IPS-11a (cell line): ENCODE data around the gene SPPL2A.
"Not testable (repeated sequence)": the region's sequence is repeated elsewhere in the genome, so short reads cannot be mapped to it uniquely, and the experiment has no call there.

Source experiments
- H3K4me3 ChIP-seq: one replicate; pipeline ENCODE4 v1.5.1; 2013; ENCODE audit warnings: low read depth, low read length, control low read depth

The SPPL2A gene

GRCh38 chr15:50773389-50773788 lies 7.9 kb upstream of the SPPL2A start:
- H3K4me3 ChIP-seq: no peak overlapping the region

GRCh38 chr15:50767332-50767861 lies 1.9 kb upstream of the SPPL2A start:
- H3K4me3 ChIP-seq: no peak overlapping the region

GRCh38 chr15:50764461-50765194 lies 878 bp downstream of the SPPL2A start:
- peak overlapping the region; percentile 76 for H3K4me3 ChIP-seq

- no peak overlapping the region for H3K4me3 ChIP-seq
Observed at GRCh38 chr15:50758712-50759205, 6.7 kb downstream of the SPPL2A start.

- no peak overlapping the region for H3K4me3 ChIP-seq
Observed at GRCh38 chr15:50753463-50753862, 12.0 kb downstream of the SPPL2A start.

GRCh38 chr15:50751394-50751793 lies 14.1 kb downstream of the SPPL2A start:
- no peak overlapping the region for H3K4me3 ChIP-seq

- H3K4me3 ChIP-seq: no peak overlapping the region
Observed at GRCh38 chr15:50750227-50750705, 15.2 kb downstream of the SPPL2A start.

GRCh38 chr15:50747523-50747922 lies 18.0 kb downstream of the SPPL2A start:
- H3K4me3 ChIP-seq: no peak overlapping the region

- no peak overlapping the region for H3K4me3 ChIP-seq
Observed at GRCh38 chr15:50744601-50745000, 20.9 kb downstream of the SPPL2A start.

GRCh38 chr15:50740955-50741354 lies 24.6 kb downstream of the SPPL2A start:
- H3K4me3 ChIP-seq: no peak overlapping the region

GRCh38 chr15:50736823-50737222 lies 28.7 kb downstream of the SPPL2A start:
- H3K4me3 ChIP-seq: no peak overlapping the region

GRCh38 chr15:50735156-50735555 lies 30.4 kb downstream of the SPPL2A start:
- H3K4me3 ChIP-seq: no peak overlapping the region

GRCh38 chr15:50726315-50726714 lies 39.2 kb downstream of the SPPL2A start:
- H3K4me3 ChIP-seq: no peak overlapping the region

- H3K4me3 ChIP-seq: no peak overlapping the region
Observed at GRCh38 chr15:50718700-50719125, 46.8 kb downstream of the SPPL2A start.

- no peak overlapping the region for H3K4me3 ChIP-seq
Observed at GRCh38 chr15:50712018-50712417, 53.5 kb downstream of the SPPL2A start.

GRCh38 chr15:50710585-50710984 lies 54.9 kb downstream of the SPPL2A start:
- no peak overlapping the region for H3K4me3 ChIP-seq

GRCh38 chr15:50707878-50708427 lies 57.6 kb downstream of the SPPL2A start:
- H3K4me3 ChIP-seq: no peak overlapping the region

GRCh38 chr15:50702762-50703334 lies 62.7 kb downstream of the SPPL2A start:
- no peak overlapping the region for H3K4me3 ChIP-seq

GRCh38 chr15:50698101-50698500 lies 67.4 kb downstream of the SPPL2A start:
- no peak overlapping the region for H3K4me3 ChIP-seq

GRCh38 chr15:50697109-50697797 lies 68.3 kb downstream of the SPPL2A start:
- H3K4me3 ChIP-seq: no peak overlapping the region

- not testable (repeated sequence) for H3K4me3 ChIP-seq
Observed at GRCh38 chr15:50694634-50695165, 70.8 kb downstream of the SPPL2A start.
